HG03103 (cell line): Measurements from ENCODE around the gene TACSTD2.
"Not testable (repeated sequence)": the region's sequence is repeated elsewhere in the genome, so short reads cannot be mapped to it uniquely, and the experiment has no call there.

Experiments
- ATAC-seq: cut with Tn5 transposase; IDR thresholded peaks from one replicate; pipeline ENCODE4 v1.9.1; 2021; ENCODE audit warnings: low read depth; ENCODE audit not compliant: unreplicated experiment

The TACSTD2 gene, protein sequence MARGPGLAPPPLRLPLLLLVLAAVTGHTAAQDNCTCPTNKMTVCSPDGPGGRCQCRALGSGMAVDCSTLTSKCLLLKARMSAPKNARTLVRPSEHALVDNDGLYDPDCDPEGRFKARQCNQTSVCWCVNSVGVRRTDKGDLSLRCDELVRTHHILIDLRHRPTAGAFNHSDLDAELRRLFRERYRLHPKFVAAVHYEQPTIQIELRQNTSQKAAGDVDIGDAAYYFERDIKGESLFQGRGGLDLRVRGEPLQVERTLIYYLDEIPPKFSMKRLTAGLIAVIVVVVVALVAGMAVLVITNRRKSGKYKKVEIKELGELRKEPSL

DNA sequence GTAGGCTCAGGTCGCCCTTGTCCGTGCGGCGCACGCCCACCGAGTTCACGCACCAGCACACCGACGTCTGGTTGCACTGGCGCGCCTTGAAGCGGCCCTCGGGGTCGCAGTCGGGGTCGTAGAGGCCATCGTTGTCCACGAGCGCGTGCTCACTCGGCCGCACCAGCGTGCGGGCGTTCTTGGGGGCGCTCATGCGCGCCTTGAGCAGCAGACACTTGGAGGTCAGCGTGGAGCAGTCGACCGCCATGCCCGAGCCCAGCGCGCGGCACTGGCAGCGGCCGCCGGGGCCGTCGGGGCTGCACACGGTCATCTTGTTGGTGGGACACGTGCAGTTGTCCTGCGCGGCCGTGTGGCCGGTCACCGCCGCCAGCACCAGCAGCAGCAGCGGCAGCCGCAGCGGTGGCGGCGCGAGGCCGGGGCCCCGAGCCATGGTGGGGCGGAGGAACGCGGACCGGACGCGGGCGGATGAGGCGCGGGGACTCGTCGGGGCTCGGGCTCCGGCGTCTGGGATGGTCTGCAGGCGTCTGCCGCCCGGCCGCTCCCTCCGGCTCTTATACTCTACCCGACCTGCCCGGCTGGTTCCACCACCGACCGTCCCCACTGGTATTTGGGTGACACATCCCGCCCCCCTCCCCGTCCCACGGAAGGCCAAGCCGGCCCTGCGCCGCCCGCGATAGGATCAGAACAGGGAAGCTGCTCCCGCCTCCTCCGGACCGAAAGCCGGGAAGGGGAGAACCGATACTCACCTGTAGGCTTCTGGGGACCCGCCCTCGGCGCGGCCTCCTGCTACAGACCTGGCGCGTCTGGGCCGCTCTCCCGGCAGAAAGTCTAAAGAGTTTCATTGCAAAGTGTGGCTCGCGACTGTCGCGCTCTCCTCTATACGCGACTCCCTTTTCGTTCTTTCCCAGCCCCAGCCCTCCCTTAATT lies at the start of gene TACSTD2:
TACSTD2 (minus strand) TSS at position 526 of the 927 bp plus-strand sequence; CDS start at position 430, 96 bp downstream.
- ATAC-seq: no peak

DNA sequence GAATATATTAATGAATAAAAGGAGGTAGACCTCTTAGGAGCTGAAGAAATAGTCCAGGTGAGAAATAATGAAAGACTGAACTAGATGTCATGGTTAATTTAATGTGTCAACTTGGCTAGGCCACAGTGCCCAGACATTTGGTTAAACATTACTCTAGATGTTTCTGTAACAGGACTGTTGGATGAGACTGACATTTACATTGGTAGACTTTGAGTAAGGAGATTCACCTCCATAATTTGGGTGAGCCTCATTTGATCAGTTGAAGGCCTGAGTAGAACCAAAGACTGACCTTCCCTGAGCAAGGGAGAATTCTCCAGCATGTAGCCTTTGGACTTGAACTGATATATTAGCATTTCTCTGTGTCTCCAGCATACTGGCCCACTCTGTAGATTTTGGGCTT lies 49.2 kb upstream of the TACSTD2 start:
- no peak for ATAC-seq

DNA sequence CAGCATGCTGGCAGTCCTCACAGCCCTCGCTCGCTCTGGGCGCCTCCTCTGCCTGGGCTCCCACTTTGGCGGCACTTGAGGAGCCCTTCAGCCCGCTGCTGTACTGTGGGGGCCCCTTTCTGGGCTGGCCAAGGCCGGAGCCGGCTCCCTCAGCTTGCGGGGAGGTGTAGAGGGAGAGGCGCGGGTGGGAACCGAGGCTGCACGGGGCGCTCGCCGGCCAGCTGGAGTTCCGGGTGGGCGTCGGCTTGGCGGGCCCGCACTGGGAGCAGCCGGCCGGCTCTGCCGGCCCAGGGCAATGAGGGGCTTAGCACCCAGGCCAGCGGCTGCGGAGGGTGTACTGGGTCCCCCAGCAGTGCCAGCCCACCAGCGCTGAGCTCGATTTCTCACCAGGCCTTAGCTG lies 46.2 kb upstream of the TACSTD2 start:
- ATAC-seq: not testable (repeated sequence)

DNA sequence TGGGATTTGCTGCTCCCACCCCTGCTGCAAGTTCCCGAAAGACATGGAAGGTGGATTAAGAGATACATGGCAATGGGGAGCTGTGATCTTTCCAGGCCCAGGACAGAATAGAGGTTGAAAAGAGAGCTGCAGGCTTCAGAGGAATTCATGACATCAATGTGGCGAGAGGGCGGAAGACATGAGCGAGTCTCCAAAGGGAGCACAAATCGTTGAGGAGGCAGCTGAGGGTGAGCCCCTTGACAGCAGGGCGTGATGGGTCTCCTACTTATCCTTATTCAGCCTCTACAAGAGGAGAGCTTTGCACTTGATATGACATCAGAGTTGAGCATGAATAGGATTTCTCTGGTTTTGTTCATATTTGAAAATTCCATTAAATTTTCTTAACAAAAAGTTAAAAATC lies 45.5 kb upstream of the TACSTD2 start:
- ATAC-seq: no peak

DNA sequence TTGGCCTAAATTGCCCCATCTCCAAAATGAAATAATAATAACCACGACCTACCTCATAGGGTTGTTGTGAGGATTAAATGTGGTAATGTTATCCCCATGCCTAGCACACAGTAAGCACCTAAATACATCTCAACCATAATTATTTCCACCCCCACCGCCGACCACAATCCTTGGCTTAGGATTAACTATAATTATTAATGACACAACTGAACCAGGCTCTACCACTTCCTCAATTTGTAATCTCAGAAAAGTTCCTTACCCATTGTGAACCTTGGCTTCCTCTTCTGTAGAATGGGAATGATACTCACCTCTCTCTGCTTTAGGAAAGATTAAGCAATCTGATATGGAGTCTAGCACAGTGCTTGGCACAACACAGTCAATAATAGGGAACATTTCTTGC lies 44.3 kb upstream of the TACSTD2 start:
- ATAC-seq: no peak

DNA sequence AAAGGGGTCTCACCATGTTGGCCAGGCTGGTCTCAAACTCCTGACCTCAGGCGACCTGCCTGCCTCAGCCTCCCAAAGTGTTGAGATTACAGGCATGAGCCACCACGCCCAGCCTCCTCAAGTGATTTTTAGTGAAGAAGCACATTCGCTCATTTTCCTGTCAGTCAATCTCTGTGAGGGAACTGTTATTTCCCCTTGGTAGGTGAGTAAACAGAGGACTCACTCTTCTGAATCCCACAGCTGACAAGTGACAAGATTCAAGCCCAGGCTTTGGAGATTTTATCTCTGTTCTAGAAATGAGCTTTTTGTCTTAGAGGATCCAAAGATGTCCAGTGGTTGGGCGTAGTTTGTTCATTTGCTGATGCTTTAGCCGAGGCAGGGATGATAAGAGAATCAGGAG lies 43.9 kb upstream of the TACSTD2 start:
- ATAC-seq: no peak

DNA sequence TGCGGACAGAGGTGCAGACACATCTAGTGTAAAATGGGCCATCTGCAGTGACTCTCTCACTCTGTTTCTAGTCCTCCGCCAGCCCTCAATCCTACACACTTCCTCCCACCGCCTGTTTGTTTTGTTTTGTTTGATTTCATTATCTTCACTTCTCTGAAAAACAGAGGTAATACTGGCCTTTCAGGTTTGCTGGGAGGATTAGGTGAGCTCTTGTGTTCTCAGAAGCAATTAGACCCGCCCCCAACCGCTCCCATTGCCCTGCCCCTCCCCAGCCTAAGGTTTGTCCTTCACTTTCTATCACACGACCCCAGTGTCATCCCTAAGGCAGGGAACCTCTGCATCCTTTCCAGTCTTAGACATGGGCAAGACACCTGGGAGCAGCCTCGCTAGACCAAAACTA lies 43.2 kb upstream of the TACSTD2 start:
- ATAC-seq: no peak

DNA sequence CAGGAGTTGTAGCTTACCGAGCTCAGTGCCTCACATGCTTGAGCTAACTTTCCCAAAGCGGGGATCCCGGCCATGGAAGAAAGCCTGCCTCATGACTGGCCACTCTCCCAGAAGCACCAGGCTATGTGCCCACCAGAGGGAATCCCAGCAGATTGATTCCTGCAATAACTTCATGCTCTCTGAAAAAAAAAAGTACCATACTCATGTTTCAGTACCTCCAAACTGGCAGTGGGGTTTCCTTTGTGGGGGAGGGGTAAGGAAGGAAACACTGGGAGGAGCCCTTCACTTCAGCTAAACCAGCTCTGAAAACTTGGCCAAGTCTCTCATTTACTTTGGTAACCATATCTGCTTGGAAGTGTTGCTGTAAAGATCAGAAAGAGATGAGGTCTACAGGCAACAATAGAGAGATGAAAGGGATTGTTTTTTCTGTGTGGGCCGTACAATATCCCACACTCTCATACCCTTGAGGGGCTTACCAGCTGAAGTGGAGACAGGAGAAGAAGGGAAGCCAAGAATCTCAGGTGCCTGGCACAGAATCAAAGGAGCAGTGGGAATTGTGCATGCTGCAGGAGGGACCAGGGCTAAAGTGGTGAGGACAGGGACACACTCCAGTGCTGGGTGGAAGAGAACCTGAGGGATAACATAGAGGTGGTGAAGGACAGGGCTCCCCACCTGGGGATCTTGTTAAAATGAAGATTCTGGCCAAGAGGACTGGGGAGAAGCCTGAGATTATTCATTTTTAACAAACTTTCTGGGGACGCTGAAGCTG lies 42.4 kb upstream of the TACSTD2 start:
- no peak for ATAC-seq

DNA sequence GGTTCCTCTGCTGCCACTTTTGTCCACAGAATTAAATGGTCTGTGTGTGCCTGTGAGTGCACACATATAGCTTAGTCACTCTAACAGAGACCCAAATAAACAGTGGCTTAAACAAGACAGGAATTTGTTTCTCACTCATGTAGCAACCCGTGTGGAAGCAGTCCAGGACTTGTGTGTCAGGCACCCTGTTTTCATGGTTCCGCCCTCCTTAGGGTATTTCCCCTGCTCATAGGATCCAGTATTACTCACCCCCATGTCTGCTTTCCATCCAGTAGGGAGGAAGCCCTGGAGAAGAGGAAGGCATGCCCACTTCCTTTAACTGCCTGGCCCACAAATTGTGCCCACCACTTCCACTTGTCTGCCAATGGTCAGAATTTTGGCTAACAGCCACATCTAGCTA lies 41.3 kb upstream of the TACSTD2 start:
- ATAC-seq: no peak

DNA sequence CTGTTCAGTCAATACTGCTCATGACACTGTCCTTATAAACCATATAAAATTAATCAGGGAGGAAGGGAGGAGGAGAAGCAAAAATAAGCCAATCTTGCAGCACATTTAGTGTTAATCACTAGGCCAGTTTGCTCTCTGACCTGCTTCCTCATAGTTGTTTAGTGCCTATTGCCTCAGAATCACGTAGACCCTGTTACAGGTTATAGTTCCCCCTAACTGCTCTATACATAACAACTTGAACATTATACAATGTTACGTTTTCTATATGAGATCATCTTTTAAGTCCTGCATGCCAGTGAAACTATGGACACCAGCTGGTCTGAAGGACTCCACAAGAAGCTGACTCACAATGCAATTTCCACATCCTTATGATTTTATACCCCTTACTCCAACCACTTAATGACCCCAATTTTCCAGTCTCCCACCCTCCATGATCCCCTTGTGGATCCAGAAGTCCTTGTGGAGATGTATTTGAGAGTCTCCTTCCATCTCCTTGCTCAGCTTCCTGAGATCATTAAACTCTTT lies 34.9 kb upstream of the TACSTD2 start:
- ATAC-seq: no peak

DNA sequence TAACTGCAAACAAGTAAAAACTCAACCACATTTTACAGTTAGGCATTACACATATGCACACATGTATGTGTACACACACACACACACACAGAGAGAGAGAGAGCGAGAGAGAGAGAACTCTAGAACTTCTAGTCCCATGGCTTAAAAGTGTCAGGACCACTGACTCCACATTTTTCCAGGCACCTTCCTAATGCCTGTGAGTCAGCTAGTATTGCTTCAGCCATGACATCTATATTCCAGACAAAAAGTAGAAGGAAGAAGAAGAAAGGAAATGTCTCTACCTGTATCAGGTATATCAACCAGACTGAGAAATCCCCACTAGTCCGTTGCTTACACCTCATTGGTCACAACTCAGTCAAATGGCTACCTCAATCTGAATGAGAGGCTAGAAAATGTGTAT lies 31.9 kb upstream of the TACSTD2 start:
- no peak for ATAC-seq

DNA sequence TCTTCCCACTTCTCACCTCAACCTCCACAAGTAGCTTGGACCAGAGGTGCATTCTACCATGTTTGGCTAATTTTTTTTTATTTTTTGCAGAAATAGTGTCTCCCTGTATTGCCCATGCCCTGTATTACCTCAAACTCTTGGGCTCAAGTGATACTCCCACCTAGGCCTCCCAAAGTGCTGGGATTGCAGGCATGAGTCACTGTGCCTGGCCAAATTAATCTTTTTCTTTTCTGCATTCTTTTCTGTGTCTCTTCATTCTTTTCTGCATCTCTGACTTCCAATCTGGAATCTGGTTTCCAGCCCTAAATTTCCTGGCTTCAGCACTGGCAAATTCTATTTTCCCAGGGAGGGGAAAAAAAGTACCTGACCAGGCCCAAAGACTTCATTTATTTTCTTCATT lies 31.2 kb upstream of the TACSTD2 start:
- no peak for ATAC-seq

DNA sequence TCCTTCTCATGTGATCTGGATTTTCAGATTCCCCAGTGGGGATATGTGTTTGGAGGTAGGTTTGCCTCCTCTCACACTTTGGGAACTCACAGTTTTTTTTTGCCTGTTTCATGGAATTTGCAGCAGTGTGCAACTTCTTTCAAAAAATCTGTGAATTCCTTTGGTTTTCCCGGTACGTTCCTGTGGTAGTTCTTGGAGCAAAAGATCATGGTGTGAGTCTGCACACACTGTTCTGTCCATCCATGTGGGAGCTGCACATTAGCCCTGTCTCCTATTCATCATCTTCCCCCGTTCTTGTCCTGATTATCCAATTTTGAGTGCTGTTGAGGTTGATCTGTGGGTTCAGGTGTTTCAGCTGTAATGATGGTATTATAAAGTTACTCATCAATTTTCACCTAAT lies 30.3 kb upstream of the TACSTD2 start:
- ATAC-seq: no peak

DNA sequence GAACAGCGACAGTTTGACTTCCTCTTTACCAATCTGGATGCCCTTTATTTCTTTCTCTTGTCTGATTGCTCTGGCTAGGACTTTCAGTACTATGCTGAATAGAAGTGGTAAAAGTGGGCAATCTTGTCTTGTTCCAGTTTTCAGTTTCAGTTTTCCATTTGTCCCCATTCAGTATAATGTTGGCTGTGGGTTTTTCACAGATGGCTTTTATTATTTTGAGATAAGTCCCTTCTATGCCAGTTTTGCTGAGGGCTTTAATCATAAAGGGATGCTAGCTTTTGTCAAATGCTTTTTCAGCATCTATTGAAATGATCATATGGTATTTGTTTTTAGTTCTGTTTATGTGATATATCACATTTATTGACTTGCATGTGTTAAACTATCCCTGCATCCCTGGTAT lies 24.9 kb upstream of the TACSTD2 start:
- not testable (repeated sequence) for ATAC-seq

DNA sequence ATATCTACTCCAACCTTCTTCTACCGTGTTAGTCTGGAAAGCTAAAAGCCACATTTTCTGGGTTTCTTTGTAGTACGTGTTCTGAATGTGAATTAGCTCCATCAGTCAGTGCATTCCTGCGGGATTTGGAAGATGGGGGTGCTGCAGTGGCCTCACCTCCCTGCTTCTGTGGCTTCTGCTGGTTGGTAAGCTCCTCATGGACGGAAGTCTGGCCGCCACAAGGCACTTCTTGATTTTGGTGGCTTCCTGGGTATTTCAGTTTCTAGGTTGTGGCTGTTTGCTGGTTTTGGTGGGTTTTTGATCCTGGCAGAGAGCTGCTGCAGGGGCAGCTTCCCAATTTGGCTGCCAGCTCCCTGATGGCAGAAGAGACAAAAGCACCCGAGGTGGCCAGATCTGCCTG lies 20.9 kb upstream of the TACSTD2 start:
- ATAC-seq: no peak

DNA sequence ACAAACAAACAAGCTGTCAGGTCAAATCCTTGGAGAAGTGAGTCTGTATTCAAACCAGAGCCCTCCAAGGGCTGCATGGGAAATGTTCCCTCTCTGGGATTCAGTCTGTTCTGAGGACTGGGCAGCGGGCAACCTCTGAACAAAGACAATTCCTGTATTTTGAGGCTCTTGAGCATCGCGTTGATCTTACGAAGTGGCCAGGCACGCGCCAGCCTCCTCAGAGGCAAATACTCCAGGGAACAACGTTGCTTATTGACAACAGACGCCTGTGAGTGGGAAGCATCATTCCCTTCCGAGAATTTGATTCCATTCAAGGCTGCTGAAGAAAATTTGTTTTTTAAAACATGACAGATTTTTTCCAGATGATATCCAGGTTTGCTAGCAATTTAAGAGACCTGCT lies 20.0 kb upstream of the TACSTD2 start:
- no peak for ATAC-seq

DNA sequence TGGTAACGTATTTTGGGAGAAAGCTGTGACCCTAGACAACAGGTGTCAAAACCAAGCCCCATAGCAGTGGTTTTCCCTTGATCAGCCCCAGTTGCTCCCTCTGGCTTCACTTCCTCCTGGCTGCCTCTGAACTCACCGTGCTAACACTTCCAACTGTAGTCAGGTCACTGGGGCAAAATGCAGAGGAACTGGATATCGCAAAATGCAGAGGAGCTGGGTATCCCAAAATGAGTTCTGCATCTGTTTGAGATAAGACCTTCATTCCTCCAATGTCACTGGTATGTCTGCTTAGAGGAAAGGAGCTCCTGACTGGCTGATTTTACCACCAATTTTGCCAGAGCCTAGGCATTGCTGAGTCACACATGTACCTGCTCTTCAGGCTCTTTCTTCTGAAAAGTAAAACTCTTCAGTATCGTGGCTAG lies 19.6 kb upstream of the TACSTD2 start:
- ATAC-seq: no peak

DNA sequence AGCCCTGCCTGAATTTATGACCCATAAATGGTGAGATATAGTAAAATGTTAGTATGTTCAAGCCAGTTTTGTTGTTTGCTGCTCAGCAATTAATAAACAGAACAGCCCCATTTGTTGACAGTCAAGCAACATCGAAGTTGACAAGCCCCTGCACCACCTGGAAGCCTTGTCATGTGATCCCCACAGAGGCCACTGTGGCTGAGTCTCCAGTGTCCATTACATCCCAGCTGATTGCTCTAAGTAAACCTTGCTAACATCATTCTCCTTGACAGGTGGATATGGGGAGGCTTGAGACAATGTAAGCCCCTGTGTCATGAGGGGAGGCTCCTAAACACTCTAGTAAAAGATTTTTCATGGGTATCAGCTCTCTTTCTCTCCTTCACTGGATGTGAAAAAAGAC lies 17.5 kb upstream of the TACSTD2 start:
- no peak for ATAC-seq

DNA sequence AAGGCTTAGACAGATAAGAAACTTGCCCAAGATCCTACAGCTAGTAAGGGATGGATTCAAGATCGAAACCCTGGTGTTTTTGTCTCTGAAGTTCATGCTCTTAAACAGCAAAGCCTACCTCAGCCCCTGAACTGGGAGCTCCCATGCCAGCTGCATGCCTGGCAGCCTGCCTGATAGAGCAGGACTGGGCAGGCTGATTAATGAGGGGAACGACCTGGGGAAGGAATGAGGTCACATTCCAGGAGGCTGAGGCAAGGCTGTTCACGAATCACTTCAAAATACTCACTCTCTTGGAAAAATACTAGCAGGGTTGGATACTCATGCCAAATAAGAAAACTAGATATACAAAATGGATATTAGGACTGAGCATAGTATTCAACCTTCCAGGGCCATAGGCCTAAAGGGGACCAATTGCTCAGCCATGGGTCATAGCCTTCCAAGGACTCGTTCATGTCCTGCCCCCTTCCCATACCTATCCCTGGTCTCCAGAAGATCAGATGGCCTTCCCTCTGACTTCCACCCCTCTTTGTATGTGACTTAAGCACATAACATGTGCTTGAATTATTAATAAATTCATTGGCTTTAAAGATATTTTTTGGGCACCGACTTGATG lies 15.6 kb upstream of the TACSTD2 start:
- ATAC-seq: no peak

DNA sequence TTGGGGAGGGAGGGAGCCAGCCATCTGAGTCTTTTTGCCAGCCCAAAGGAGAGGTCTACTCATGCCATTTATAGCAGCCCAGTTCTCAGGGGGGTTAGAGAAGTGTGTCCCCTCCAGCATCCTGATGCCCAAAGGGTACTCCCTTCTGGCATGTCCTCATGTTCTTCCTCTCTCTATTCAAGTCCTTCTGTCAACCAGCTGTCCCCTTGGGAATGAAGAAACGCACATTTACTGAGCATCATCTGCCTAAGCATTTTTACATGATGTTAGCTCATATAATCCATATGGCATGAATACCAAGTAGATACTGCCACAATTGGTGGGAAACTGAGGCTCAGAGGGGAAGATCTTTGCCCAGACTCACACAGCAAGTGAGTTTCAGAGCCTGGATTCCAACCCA lies 14.8 kb upstream of the TACSTD2 start:
- no peak for ATAC-seq
